Stimulated activated CD8-positive, alpha-beta memory T cell treated with anti-CD3 and anti-CD28 coated beads, Interleukin-12 subunit alpha, Interleukin-12 subunit beta, amount 100 ng/mL, for 4 hours (primary cell): ENCODE results near the gene LGMN.
"Not testable (repeated sequence)": the region's sequence is repeated elsewhere in the genome, so short reads cannot be mapped to it uniquely, and the experiment has no call there.

Experiments used
- DNase-seq: peaks from one replicate; pipeline ENCODE4 v3.0.0-alpha.2; 2020; ENCODE audit warnings: low read depth

LGMN gene

DNA sequence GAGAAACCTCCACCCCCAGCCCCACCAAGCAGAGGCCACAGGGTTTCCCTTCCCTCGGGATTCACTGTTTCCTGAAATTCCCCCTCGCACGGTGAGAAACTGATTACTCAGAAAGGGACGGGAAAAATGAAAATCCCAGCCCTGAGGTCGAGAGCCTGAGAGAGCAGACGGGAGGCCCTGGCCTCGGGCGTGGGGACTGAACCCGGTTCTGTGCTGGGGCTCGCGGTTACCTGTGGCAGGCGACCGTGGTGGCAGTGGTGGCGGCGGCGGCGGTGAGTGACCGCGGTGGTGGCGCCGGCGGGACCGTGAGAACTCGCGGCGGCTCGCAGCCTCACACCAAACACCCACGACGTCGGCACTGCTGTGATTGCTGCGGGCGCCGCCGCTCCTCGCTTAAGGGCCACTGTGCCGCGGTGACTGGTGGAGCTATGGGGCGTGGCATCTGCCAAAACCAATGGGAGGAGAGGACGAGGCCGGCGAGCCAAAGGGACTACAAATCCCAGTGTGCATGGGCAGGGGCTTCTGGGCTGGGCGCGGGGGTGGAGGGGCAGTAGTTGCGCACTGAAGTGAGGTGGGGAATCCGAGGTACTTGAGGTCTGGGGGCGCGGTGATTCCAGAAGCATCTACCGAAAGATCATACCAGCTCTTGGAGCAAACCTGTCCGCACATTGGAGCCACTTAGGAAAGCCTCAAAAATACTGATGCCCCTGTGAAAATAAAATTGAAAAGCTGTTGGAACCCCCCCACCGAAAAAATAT lies at the start of gene LGMN:
LGMN (minus strand) TSS at position 369 of the 758 bp plus-strand sequence. CDS start 15,841 bp downstream, outside the sequence.
- peak; percentile 67 for DNase-seq

DNA sequence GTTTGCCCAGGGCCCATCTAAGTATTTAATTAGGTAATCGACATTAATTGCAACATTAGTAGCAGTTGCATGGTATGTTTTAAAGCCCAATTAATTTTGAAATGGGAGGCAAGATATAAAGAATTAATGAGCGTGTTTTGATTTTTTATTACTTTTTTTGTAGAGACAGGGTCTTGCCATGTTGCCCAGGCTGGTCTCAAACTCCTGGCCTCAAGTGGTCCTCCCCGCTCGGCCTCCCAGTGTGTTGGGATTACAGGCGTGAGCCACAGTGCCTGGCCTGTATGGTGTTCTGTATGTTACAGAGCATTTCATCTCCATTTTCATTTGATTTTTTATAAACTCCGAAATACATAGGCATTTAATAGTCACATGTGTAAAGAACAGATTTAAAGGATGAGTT lies 46.5 kb upstream of the LGMN start:
- DNase-seq: no peak

DNA sequence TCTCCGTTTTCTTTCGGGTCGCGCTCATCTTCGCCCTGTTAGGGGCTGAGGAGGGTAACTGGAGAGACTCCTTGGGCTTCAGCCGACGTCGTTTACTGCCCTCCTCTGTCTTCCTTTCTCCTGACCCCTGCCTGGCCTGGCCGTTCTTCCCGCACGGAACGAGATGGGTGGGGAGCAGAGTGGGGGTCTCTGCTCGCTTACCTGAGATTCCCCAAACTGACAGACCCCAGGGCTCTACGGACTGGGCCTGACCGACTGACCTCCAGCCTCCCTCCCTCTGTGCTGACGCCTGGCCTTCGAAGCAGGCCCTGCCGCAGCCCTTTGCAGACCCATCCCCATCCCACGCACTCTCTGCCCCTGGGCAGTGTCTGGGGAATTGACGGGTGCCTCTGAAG lies 46.1 kb upstream of the LGMN start:
- no peak for DNase-seq

DNA sequence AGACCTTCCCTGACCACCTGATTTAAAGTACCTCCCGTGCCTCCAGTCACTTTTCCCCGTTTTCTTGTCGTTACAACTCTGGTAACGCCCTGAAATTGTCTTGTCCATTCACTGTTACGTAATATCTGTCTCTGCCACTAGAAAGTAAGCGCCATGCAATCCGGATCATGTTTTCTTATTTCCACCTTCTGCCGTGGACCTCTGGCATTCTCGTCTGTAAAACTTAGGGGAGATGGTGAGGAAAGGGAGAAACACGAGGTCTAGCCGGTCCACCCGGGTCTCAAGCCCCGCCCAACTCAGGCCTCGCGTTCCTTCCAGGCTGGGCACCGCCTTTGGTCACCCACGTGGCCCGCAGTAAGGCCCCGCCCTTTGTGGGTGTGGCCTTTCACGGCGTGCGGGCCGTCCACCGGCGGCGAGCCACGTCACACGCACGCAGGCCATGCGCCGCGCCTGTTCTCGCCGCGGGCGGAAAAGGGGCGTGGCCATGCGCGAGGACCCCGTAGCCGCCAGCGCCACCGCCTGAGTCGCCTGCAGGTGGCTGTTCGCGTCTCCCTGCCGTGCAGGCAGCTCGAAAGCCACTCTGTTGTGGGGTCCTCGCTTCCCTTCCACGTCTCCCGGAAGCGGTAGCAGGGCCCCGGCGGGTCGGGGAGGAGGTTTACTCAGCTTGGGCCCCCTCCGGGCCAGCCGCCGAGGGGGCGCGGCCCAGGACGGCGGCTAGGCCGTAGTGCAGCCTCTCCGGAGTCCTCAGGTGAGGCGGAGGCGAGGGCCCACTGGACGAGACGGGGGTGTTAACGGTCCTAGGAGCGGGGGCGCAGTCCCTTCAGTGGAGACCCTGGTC lies 45.5 kb upstream of the LGMN start, which contains the start of gene GOLGA5:
GOLGA5 (plus strand) TSS at position 597 of the 838 bp plus-strand sequence. CDS start 3,133 bp downstream, outside the sequence.
- peak; percentile 99 for DNase-seq

DNA sequence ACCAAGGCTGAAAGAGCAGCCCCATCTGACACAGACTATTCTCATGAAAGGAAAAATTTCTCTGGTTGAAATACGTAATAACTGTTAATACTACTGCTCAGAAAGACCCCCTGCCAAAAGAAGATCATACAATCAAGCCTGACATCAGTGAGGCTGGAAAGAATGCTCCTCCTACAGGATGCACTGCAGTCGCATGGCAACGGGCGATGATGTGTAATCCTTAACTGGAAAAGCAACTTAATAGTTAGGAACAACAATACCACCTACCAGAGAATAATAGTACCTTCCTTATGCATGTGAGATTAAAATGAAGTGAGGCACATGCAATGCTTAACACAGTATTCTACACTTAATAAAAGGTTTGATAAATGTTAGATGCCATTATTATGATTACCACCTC lies 44.5 kb upstream of the LGMN start:
- no peak for DNase-seq

DNA sequence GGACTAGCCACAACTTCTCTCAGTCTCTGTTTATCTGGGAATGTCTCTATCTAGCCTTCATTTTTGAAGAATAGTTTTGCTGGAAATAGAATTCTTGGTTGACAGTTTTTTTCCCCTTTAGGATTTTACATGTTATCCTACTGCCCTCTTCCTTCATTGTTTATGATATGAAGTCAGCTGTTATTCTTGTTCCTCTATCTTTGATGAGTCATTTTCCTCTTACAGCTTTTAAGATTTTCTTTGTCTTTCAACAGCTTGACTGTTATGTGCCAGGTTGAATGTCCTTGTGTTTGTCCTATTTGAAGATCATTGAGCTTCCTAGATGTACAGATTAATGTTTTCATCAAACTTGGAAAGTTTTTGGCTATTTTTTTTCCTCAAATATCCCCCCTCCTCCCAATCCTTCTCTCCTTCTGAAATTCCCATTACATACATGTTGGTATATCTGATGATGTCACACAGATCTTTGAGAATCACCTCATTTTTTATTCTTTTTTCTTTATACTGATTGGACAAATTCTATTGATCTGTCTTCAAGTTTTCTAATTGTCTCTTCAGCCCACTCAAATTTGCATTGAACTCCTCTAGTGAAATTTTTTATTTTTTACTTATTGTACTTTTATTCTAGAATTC lies 41.1 kb upstream of the LGMN start:
- no peak for DNase-seq

DNA sequence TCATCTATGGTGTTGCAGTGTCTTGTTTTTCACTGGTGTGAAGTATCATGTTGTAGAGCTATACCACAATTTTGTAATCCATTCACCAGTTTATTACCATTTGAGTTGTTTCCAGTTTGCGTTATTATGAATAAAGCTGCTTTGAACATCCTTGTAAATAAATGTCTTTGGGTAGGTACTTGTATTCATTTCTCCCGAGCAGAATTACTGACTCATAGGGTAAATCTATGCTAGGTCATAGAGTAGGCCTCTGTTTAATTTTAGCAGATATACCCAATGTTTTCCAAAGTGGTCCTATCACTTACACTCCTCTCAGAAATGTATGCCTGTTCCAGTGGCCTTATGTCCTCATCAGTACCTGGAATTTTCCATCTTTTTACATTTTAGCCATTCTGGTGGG lies 39.1 kb upstream of the LGMN start:
- no peak for DNase-seq

DNA sequence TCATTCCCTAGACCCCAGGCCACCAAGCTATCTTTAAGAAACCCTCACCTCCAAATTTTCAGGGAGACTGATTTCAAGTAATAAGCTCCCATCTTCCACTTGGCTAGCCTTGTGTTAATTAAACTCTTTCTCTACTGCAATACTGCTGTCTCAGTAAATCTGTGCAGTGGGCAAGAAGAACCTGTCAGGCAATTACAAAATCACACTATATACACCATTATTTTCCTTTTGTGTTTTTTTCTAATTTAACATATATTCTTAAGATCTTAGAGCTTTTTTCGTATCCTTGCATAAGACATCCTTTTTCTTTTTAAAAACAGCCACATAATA lies 38.0 kb upstream of the LGMN start:
- DNase-seq: no peak

DNA sequence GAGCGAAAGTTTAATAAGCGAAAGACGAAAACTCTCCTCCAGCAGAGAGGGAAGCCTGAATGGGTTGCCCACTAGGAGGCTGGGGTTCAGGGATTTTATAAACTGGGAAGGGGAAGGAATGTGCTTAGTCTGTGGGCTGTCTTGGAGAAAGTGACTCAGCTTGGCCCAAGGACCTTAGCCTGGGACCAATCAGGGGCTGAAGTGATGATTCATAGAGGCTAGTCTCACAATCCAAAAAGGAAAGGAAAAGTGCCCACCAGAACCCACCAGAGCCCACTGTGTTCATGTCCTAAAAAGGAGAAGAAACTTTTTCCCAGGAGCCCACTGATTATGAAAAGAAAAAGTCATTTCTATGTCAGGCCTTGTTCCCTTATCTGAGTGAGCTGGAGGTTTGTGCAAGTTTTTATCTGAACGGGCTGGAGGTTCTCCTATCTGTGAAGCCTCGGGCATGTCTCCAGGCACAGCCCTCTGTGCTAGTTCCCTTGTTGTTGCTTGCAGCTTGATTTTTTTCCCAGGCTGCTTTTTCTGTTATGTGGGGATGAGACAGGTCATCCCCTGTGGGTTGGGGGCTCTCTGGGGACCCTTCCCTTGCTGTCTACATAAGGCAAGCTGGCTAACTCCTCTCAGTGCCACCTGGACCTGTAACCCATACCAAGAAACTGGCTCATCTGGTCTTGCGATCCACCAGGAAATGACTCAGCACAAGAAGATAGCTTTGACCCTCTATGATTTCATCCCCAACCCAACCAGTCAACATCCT lies 37.4 kb upstream of the LGMN start:
- DNase-seq: no peak

DNA sequence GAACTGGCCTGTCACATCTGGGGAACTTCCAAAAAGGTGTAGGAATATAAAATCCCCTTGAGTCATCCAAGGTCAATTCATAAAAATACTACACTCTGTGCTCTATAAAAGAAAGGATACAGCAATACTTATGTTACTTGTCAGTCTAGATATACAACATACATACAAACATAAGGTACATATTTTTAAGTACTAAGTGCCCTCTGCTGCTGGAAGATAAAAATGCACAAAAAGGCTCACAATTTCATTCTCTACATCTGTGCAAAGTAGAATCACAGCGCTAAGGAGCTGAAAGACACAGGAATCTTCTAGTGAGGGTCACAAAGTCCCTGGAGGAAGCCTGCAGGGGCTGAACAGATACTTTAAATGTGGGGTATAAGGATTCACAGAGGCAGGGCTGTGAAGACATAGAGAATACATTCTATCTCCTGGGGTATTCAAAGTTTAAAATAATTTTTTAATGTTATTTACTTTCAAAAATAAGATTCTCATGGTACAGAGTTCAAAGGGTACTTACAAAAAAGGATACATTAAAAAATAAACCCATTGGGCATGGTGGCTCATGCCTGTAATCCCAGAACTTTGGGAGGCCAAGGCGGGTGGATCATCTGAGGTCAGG lies 35.5 kb upstream of the LGMN start:
- DNase-seq: no peak

DNA sequence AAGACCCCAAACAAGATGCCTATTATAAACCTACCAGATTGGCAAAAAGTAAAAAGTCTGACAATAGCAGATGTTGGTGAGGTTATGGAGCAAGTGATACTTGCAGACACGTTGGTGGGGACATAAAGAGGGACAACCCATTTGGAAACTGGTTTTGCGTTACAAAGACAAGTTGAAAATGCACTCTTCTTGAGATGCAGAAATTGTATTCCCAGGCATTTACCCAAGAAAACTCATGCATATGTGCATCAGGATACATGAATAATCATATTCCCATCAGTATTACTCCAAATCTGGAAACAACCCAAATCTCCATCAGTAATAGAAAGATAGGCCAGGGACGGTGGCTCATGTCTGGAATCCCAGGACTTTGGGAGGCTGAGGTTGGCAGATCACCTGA lies 32.9 kb upstream of the LGMN start:
- DNase-seq: no peak

DNA sequence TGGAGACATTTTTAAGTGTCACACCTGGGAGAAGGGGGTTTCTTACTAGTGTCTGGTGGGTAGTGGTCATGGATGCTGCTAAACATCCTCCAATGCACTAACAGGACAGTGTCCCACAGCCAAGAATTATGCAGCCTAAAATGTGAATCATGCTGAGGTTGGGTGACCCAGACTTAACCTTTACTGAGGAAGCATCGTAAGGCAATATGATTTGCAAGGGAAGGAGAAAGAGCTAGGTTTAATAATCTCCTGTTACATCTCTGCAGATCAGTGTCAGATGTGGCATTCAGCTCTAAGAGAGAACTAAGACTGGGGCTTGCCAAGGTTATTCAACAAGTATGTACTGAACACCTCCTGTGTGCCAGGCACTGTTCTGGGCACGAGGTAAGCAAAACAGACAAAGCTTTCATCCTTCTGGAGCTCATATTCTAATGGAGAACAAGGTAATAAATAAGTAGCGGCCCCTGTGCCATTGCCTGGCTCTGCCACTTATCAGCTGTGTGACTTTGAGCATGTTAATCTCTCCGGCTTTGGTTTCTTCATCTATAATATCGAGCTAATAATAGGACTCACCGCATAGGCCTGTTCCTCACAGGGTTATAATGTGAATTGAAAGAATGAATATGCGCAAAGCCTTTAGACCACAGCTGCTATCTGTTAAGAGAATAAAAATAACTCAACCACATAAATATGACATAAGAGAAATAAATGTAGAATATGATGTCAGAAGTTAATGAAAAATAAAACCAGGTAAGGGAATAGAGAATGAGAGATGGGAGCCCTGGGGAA lies 32.2 kb upstream of the LGMN start:
- no peak for DNase-seq

DNA sequence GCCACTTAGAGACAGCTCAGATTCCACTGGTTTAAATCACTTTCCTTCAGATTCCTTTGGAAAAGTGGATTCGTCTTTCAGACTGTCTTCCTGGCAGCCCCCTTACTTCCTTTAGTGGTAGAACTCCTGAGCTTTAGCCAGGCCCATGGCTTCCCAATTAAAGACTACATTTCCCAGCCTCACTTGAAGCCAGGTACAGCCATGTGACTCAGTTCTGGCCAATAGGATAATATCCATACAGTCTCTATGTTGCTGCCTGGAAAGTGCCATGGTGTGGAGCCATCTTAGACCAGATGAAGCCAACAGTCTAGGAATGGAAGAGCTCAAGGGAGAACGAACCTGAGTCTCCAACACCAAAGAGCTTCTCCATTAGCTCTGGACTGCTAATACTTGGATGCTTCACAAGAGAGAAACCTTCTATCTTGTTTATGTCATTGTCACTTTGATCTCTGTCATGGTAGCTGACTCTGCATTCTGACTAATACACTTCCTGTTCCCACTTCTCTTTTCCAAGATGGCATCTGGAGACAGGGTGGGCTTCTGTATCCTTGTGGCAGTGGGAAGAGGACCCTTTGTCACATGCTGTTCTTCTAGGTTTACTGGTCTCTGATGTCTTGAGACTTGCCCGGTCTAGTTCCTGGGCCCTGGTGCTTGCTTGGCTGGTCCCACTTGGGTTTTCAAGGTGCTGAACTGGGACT lies 30.6 kb upstream of the LGMN start:
- not testable (repeated sequence) for DNase-seq

DNA sequence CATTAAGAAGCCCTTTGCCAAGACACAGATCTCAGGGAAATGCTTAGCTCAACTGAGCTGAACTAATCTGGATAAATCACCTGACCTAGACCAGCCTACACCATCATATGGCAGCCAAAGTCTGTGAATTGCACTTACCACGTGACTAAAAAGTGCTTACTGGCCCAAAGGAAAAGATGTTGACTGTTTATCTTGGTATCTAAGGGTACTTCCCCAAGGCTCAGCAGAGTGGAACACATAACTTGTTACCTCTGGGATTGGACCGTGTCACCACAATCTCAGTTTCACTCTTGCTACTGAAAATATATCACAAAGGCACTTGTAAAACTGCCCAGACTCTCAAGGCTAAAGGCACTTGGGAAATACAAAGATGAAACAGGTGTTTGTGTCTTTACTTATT lies 26.9 kb upstream of the LGMN start:
- DNase-seq: not testable (repeated sequence)

DNA sequence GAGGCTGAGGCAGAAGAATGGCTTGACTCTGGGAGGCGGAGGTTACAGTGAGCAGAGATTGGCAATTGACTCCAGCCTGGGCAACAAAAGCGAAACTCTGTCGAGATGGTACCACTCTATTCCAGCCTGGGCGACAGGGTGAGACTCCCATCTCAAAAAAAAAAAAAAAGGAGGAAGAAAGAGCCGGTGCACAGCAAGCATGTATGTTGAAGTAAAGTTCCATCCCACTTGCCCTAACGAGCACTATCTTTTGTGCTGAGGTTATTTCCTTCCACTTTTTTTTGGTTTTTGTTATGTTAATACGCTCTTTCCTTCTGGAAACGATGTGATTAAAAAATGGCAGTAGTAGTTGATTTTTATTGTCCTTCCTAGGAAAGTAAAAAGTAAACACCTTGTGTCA lies 26.1 kb upstream of the LGMN start:
- no peak for DNase-seq

DNA sequence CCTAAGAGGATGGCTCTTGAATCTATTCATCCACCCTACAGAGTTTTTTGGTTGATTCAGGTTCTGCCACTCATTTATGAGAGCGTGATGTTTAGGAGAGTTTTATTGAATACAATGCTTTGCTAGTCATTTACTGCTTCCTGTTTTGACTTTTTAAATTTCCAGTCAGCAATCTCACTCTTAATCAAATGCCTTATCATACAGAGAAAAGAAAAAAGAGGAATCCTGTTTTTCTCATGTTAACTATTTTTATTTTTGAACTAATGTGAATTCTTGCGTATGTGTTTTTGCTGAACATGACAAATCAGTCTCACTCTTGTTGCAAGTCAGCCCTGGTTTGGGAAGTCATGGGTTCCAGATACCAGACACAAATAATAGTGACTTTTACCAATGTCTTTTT lies 22.1 kb upstream of the LGMN start:
- no peak for DNase-seq

DNA sequence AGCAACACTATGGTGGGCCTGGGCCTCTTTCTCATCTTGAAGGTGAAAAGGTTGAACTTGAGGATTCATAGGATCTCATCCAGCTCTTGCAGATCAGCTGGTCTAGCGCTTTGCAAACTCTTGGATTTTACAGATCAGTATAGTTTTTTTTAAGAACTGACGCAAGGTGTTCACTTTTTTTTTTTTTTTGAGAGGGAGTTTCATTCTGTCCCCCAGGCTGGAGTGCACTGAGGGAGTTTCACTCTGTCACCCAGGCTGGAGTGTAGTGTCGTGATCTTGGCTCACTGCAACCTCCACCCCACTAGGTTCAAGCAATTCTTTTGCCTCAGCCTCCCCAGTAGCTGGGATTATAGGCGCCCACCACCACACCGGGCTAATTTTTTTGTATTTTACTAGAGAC lies 20.4 kb upstream of the LGMN start:
- DNase-seq: no peak

DNA sequence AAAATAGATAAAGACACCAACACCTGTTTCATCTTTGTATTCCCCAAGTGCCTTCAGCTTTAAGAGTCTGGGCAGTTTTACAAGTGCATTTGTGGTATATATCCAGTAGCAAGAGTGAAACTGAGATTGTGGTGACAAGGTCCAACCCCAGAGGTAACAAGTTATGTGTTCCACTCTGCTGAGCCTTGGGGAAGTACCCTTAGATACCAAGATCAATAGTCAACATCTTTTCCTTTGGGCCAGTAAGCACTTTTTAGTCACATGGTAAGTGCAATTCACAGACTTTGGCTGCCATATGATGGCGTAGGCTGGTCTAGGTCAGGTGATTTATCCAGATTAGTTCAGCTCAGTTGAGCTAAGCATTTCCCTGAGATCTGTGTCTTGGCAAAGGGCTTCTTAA lies 19.8 kb upstream of the LGMN start:
- not testable (repeated sequence) for DNase-seq

DNA sequence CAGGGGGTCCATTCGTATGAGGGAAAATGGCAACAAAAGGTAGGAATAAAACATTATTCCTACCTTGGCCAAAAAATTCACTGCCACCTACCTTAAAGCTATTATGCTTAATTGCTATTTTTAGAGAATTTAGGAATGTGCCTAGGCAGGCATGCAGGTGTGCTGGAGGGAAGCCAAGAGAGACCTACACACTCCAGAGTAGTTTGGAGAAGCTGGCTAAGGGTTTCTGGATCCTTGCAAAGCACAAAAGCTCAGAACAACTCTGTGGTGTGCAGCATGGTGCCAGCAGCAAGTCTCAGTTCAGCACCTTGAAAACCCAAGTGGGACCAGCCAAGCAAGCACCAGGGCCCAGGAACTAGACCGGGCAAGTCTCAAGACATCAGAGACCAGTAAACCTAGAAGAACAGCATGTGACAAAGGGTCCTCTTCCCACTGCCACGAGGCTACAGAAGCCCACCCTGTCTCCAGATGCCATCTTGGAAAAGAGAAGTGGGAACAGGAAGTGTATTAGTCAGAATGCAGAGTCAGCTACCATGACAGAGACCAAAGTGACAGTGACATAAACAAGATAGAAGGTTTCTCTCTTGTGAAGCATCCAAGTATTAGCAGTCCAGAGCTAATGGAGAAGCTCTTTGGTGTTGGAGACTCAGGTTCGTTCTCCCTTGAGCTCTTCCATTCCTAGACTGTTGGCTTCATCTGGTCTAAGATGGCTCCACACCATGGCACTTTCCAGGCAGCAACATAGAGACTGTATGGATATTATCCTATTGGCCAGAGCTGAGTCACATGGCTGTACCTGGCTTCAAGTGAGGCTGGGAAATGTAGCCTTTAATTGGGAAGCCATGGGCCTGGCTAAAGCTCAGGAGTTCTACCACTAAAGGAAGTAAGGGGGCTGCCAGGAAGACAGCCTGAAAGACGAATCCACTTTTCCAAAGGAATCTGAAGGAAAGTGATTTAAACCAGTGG lies 15.5 kb upstream of the LGMN start:
- not testable (repeated sequence) for DNase-seq
